ENCODE measurements around the gene SLC12A7.

GRCh38 chr5:1129711-1130055 lies 17.8 kb upstream of the SLC12A7 start:
- no peak for TF ChIP-seq CTCF (conservative IDR thresholded peaks at IDR 0.05 in 1 of 2, IDR thresholded peaks at IDR 0.05 in 1 of 2; ENCODE audit: extremely low read depth in 1 of 2, insufficient read depth in 1 of 2, low read depth in 1 of 2, low read length in 2 of 2)
- TF ChIP-seq EZH2 (IDR thresholded peaks at IDR 0.05; ENCODE audit: borderline replicate concordance, low read length), result no peak

All from mammary epithelial cell (primary cell).